Mammary epithelial cell (primary cell): ENCODE results near the gene SLC9A9.

Experiments
- EZH2 ChIP-seq: IDR thresholded peaks from 2 replicates; pipeline ENCODE4 v1.6.1; 2012; ENCODE audit warnings: low read length, inconsistent platforms, borderline replicate concordance
- TF ChIP-seq, protein P1 (sequence below), 2 donors: IDR thresholded peaks in 1 of 2; conservative IDR thresholded peaks in 1 of 2; 2 replicates each; pipeline ENCODE4 v1.5.1; 2011 to 2012; ENCODE audit warnings: inconsistent platforms in 2 of 2, low read length in 2 of 2, mild to moderate bottlenecking in 2 of 2, control low read depth in 1 of 2, low read depth in 1 of 2; ENCODE audit not compliant: insufficient read depth in 1 of 2; ENCODE audit errors: extremely low read depth in 1 of 2

DNA sequence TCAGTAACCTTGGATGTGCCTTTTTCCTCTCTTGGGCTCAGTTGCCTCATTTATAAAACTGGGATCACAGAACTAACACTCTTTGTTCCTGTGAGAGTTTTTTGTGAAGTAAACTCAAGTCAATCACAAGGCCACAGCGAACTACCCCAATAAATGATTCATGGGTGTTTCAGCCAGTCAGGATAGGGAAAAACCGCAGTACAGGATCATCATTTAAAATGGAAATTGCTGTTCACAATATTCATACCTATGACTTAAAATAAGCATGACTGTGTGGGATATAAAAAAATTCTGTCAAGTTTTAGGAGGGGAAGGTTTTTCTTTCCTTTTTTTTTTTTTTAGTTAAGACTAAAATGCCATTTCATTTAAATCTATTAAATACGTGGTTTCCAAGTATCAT is 490.6 kb downstream of the SLC9A9 start:
- TF ChIP-seq, protein P1, sequence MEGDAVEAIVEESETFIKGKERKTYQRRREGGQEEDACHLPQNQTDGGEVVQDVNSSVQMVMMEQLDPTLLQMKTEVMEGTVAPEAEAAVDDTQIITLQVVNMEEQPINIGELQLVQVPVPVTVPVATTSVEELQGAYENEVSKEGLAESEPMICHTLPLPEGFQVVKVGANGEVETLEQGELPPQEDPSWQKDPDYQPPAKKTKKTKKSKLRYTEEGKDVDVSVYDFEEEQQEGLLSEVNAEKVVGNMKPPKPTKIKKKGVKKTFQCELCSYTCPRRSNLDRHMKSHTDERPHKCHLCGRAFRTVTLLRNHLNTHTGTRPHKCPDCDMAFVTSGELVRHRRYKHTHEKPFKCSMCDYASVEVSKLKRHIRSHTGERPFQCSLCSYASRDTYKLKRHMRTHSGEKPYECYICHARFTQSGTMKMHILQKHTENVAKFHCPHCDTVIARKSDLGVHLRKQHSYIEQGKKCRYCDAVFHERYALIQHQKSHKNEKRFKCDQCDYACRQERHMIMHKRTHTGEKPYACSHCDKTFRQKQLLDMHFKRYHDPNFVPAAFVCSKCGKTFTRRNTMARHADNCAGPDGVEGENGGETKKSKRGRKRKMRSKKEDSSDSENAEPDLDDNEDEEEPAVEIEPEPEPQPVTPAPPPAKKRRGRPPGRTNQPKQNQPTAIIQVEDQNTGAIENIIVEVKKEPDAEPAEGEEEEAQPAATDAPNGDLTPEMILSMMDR (conservative IDR thresholded peaks at IDR 0.05 in 1 of 2, IDR thresholded peaks at IDR 0.05 in 1 of 2; ENCODE audit: extremely low read depth in 1 of 2, insufficient read depth in 1 of 2, low read depth in 1 of 2, low read length in 2 of 2), result no peak
- no peak for TF ChIP-seq EZH2
